NCI-H774 (cell line): ENCODE data around the gene CAV3.

Experiments
- DNase-seq: peaks from one replicate; lab custom pipeline; 2025; lab: John Stamatoyannopoulos, UW

CAV3 gene

DNA sequence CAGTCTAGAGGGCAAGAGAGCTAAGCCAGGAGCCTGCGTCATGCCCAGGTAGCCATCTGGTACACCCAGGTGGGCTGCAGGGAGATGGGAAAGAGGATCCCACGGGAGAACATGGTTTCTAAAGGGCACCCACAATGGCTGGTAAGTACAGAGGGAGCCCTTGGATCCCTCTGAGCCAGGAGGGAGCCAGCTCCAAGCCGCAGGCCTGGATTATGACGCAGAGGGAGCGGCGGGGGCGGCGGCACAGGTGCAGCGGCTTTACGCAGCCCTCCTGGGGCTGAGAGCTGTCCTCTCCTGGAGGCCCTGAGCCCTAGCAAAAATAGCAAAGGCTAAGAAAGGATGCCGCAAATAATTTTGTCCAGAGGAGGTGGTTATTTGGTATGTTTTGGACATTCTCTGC, 2.8 kb downstream of the CAV3 start:
- DNase-seq, result no peak

DNA sequence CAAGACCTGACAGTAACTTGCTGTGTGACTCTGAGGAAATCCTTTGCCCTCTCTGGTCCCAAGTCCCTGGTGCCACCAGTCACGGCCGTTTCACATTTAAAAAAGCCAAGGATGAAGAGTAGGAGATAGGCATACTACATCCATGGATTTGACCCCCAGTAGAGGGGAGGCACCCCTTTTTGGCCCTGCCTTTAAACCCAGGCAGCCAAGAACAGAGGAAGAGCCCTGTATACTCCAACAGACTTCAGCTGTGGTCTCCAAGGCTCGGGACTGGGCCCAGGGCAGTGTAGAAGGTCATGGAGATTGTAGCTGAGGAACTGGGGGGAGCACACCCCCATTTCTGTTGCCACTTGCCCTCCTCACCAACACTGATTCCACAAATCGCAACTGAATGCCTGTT, 3.7 kb downstream of the CAV3 start:
- no peak for DNase-seq

GRCh38 chr3:8737823-8738222, 4.2 kb downstream of the CAV3 start:
- DNase-seq, result no peak

DNA sequence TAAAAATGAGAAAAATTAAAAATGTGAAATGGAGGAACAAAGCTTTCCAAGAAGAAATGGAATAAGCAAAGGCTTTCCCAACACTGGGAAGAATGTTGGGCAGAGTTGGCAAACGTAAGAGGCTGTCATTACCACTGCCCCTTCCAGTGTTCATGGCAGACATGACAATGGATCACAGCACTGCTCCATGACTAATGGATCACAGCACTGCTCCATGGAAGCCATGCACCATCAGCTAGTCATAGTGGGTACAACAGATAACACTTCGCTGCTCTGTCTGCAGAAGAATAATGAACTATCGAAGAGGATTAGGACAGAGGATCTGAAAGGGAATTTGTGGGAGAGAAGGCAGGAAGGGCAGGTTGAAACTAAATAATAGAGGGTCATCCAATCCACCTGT, 5.0 kb downstream of the CAV3 start:
- no peak for DNase-seq

DNA sequence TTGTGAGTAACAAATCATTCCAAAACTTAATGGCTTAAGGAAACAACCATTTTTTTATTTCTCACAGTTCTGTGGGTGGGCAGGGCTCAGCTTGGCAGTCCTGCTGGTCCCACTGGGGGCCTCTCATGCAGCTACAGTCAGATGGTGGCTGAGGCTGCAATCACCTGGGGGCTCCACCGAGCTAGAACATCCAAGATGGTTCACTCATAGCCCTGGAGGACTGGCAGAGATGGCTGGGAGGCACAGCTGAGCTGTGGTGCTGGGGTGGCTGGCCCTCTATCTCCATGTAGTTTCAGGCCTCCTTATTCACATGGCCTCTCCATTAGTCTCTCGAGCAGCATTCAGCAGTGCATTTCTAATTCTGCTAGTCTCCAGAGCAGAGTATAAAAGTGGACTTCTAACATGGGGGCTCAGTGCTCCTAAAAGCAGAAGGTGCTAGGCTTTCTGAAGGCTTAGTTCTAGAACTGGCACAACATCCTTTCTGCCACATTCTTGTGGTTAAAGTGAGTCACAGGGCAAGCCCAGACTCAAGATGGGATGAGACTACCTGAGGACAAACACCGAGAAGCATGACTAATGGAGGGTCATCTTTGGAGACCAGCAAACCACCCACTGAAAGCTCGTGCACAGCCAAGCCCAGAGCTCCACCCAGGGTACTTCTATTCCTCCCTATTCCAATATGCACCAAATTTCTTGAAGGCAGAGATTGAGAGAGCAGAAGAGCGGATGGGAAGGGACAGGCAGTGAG, 6.3 kb downstream of the CAV3 start:
- no peak for DNase-seq

DNA sequence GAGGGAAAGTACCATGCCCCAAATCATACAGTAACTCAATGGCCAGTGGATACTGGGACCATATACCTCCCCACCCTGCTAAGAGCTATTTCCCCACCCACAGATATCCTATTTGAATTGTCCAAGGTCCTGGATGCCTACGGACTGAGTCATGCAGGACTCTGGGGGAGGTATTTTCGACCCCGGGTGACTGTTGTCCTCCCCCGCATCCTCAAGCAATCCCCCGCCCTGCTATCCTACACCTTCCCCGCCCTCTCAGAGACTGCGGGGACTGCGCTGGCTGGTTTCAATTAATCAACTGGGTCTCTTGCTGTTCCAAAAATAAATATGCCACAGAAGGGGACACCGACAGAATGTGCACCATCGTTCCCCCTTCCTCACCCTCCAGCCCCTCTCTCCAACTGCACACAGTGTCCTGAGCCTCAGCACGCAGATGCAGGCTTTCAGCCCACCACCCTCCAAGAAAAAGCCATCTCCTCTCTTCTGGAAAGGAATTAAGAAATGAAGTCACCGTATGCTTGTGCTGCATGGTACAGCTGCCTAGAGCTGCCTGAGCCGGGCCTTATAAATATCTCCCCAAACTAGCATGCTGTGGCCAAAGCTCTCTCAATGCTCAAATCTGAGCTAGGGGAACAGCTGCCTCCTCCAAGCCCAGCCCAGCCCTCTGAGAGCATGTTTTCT, 8.1 kb downstream of the CAV3 start:
- no peak for DNase-seq

- DNase-seq, result no peak
These were observed 9.5 kb downstream of the CAV3 start for GRCh38 chr3:8743021-8743601.

DNA sequence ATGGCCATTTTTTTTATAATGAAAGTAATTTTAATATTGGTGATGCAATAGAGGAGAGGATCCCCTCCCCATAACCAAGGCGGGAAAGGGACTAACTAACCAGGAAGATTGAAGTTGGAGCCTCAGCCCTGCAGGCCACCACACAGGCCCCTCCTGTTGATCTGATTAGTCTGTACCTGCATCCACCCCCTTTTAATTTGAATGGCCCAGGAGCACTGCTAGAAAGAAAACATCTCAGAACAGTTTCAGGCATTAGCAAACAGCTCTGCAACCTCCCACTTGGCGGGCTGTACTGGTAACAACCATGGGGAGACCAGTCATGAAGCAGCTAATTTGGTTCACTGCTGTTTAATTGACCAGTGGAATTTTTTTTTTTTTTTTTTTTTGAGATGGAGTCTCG, 10.3 kb downstream of the CAV3 start:
- no peak for DNase-seq

DNA sequence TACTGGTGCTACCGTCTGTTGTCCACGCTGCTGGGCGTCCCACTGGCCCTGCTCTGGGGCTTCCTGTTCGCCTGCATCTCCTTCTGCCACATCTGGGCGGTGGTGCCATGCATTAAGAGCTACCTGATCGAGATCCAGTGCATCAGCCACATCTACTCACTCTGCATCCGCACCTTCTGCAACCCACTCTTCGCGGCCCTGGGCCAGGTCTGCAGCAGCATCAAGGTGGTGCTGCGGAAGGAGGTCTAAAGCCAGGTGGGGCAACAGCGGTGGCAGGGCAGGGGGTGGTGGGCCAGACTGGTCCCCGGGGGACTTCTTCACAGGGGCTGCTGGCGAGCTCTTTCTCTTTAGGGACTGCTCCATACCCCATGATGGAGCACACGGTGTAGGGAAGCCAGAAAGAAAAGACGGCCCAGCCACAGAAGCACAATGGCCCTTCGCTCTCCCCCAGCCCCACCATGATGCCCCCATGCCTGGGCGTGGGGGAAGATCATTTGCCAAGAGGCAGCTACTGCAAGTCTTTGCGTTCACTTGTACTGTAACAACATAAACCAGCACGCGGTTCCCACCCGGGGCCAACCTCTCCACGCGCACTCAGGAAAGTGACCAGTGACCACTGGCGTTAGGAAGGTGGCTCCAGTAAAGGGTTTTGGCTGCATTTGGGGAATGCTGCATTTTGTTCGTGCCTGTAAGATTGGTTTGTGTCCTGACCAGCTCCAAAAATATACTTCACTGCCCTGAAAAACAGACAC, 12.2 kb downstream of the CAV3 start:
- no peak for DNase-seq

DNA sequence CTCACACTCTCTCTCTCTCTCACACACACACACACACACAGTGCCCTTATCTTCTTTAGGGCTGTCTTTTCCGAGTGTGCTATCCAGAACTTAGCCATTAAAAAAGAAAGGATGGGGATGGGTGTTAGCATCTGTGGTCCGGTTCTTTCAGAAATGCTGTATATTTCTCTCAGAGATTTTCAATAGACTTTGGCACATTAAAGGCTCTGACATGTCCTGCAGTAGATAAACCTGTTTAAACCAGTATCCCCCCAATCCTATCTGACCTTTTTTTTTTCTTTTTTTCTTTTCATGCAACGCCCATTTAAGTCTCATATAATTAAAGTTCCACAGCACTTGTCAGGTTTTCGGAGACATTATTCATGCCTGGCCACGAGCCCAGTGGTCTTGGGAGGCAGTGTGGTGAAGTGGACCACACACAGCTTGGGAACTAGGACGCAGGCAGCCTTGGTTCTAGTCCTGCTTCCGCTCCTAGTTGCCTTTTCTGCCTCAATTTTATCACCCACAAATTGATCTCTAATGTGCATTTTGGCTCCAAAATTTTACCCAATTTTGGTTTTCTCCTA, 13.3 kb downstream of the CAV3 start:
- no peak for DNase-seq

GRCh38 chr3:8749316-8749715, 15.7 kb downstream of the CAV3 start:
- DNase-seq, result no peak

GRCh38 chr3:8752832-8753231, 19.2 kb downstream of the CAV3 start:
- no peak for DNase-seq

GRCh38 chr3:8755097-8755496, 21.5 kb downstream of the CAV3 start:
- no peak for DNase-seq

DNA sequence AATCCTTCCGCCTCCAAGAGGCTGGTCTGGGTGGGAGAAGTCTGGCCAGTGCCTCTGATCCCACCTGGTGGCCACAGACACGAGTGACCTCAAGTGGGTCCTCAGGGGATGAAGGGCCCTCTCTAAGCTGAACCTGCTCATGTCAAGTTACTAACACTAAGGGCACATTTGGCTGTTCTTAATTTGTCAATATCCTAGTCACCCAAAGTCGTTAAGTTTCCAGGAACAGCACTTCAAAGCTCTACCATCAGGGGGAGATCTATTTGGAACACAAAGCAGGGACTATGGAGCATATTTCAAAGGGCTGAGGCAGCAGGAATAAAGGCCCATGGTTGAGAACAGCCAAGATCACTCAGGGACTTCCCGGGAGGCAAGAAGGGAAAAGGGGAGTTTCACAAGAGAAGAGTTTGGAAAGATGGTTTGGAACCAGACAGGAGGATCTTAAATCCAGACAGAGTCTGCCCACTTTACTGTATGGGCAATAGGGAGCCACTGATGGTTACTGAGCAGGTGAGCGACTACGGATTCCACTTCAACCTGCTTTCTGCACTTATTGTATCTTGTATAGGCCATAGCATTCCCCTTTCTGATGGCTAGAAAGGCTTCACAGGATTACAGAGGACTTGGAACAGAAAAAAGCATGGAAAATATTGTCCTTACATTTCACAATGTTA, 22.1 kb downstream of the CAV3 start:
- no peak for DNase-seq

GRCh38 chr3:8756671-8757070, 23.1 kb downstream of the CAV3 start:
- DNase-seq, result no peak

DNA sequence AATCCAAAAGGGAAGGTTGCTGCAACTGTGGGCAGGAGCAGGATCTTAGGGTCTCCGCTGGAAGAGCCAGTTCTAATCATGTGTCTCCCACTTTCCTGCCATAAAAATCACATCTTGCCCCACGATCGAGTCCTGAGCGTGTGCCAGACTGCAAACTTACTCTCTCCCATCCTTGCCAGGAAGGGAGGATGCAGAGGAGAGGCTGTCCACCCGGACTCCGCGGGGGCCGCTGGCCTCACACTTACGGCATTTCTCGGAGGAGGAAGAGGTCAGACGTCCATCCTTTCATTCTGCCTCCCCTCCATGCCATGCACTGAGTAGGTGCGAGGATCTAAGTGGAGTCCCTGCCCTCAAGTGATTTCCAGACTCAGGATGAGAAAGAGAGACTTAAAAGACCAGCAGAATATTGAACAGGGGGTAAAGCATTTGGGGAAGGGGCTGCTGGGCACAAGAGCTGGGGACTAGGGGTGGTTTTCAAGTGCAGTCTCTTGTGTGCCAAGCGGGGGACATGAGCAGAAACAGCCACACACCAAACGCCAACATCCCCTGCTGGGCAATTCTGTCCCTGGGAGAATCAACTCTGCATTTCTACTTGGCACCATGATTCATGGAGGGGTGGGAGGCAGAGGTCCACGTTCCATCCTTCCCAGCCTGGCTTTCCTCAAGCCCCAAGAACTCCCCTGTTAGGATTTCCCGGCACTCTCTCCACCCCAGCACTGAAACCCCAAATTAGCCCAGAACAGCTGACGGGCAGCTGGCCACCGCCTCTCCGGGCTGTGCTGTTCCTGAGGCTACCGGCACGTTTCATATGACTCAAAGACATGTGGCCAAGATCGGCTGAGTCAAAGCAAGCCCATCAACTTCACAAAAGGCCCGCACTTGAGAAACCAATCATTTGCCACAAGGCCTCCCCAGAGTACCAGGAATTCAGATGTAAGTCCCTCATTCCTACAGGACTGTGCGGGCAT, 24.2 kb downstream of the CAV3 start:
- no peak for DNase-seq

- no peak for DNase-seq
These were observed 25.6 kb downstream of the CAV3 start for GRCh38 chr3:8759038-8759707.

DNA sequence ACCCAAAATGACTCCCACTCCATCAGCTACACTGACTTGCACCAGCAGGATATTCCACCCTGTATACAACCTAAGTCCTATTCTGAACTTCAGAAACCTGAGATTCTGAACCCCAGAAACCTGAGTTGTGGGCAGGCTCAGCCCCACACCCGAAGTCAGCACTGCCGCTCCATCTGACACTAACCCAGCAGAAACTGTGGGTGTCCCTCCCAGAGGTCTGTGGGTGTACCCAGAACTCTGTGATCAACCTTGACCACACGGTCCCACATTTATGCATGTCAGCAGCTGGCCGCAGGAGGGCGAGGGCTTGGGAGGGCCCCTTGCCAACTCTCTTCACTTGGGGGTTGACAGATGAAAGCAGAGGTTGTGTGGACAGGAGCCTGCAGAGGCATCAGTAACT, 26.5 kb downstream of the CAV3 start:
- DNase-seq, result no peak

DNA sequence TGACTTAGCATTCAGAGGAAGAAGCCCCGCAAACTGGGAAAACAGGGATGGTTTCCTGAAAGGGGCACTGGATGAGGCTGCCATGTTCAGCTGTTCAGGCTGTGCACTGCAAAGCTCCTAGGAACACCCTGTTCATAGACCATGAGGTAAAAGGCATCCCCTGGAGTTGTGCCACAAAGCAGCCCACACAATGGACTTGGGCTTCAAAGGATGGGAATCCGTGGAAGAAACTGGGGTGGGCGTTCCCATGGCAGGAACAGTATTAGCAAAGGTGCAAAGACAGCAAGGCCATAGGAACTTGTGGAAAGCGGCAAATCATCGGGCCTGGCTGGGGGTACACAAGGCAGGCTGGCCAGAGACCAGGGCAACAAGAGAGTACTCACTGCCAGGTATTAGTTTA, 26.9 kb downstream of the CAV3 start:
- no peak for DNase-seq

DNA sequence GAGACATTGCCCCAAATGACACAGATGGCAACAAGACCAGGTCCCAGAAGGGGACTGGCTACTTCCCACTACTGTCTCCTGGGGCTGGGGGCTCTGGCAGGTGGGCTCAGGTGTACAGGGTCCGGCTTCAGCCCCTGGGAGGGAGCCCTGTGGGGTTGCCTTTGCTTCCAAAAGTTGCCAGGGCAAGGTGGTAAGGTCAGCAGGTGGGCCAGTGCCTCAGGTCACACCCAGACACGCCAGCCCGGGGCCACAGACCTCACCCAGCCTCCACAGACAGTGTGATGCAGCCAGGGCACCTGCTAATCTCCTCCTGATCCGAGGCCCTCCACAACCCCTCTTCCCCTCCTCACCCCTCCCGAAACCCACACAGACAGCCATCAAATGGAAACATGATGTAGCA, 28.3 kb downstream of the CAV3 start:
- DNase-seq, result no peak
